ENCODE measurements around the gene TNFRSF18.

The TNFRSF18 gene

DNA sequence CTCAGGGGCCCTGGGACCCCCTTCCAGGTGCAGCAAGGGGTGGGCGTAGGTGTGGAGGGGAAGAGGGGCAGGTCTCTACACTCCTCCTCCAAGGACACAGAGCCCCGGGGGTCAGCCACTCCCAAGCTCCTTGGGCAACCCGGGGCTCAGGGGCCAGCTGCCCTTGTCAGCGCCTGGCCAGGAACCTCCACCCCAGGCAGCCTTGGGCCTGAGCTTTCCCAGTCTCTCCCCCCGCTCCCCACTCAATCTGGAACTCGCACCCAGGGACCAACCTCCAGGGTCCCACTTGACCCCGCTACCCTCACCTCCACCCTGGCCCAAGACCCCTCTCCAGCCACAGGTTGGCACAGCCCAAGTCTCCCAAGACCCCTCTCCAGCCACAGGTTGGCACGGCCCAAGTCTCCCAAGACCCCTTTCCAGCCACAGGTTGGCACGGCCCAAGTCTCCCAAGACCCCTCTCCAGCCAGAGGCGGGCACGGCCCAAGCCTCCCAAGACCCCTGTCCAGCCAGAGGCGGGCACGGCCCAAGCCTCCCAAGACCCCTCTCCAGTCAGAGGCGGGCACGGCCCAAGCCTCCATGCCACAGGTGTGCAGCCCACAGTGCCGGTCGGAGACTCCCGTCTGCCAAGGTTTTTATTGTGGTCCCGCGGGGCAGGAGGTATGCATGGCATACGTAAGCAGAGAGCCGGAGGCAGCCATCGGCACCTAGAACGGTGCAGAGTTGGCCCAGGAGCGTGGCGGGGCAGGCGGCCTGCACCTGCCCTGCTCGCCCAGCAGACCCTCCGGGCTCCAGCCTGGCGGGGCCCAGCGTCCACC, 4.5 kb upstream of the TNFRSF18 start:
- DNase-seq, result no peak

DNA sequence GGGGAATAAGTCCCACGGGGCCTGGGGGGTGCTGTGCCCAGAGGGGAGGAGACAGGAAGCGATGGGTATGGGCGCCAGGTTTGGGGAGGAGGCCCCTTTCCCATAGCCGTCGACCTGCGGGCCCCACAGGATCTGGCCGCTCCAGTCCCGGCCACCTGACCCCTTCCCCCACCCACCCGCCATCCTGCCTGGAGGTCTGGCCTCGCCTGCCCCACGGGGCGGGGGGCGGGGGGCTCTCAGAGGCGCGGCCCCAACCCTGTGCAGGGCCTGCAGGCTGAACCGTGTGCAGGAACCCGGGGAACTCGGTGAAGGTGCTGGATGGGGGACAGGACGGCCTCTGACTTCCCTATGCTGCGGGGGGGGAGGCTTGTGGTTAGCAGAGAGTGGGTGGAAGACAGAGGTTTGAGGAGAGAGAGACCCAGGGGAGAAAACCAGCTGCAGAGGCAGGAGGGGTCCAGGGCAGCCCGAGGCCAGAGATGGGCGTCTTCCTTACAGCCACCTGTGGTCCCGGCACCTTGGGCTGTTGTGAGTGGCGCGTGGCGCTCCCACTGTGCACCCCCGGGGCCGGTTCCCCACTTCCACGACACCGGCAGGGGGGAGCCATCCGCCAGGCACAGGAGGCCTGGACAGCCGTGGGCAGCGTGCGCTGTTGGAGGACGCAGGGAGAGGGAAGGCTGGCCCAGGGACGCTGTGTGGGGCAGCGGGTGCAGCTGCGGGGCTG, 2.5 kb upstream of the TNFRSF18 start:
- DNase-seq, result no peak

DNA sequence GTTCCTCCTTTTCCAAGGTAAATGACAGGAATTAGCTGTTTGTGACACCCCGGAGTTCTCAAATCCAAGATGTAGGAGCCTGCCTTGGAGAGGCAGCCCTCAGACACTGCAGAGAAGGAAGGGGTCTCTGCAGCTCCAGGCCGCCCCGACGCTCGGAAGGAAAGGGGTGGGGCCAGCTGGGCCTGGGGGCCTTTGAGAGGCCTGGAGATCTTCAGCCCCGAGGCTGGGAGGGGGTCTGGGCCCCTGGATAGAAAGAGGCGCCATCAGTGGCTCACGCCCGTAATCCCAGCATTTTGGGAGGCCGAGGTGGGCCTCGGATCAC, 1.1 kb upstream of the TNFRSF18 start:
- DNase-seq, result no peak

DNA sequence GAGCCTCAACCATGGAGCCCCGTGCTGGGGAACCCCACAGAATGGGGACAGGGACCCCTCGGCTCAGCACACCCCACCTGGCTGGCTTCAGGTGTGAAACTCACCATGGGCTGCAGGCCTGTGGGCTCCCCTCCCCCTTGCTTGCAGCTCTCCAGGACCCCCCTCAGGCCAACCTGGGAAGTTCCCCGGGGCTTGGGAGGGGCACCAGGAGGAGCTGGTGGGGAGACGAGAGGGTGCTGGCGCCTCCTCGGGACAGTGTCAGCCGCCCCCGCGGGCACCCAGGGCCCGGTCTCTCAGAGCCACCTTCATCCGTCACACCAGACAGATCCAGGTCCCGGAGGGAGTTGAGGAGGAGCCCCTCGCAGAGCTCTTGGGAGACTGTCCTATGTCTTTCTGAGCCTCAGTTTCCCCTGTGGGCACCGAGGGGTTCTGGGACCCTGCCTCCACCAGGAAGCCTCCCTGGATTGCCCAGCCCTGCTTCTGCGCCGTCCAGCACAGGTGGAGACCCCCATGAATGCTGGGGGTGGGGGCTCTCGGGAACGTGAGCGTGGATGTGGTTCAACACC, 657 bp upstream of the TNFRSF18 start:
- no peak for DNase-seq

DNA sequence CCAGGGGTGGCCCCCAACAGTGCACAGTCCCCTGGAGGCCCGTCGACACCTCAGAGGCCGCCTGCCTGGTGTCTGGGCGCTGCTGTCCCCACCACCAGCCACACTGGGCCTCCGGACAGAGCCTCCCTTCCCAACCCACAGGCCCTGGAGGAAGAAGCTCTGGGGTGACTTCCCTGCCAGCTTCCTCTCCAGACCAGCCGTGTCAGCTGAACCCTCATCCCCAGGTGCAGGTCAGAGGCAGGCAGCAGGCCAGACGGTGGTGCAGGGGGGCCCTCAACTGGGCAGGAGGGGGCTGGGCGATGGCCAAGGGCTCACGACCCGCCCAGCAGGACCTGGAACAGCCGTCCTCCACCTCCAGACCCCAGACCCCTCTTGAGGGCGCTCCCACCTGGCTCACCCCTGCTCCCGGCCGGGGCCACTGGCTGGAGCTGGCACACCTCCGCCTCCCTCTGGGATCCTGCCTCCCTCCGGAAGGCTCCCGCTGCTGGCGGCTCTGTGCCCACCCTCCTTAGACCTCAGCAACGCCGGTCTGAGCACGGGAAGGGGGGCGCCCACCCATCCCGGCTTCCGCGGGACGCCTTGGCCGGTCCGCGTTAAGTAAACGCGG, 520 bp downstream of the TNFRSF18 start:
- DNase-seq, result no peak

DNA sequence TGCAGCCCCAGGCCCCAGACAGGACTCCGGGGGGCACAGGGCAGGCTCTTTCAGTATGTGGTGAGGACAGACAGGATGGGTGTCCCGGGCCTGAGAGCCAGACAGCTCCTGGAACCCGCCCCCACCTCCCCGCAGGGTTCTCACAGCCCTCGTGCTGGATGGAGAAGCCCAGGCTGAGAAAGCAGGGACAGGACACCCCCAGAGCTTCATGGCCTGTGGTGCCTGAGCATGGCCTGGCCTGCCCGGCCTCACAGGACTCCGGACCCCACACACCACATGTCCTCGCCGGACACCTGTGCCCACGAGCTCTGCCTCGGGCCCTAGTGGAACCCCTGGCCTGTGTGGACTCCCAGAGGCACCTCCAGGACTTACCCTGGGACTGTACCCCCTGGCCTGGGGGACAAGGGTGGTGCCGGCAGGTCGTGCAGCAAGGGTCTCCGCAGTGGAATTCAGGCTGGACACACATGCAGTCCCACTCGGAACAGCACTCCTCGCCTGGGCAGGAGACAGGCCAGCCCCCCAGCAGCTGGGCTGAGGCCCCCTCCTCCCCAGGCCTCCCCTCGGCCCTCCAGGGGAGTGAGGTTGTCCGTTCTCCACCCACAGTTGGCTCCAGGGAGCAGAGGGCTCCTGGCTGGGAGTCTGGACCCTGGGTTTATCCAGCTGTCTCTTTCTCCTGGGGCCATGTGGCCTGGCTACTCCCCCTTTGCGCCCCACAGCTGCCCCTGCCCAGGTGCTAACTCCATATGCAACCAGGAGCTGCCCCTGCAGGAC, 1.2 kb downstream of the TNFRSF18 start:
- no peak for DNase-seq

DNA sequence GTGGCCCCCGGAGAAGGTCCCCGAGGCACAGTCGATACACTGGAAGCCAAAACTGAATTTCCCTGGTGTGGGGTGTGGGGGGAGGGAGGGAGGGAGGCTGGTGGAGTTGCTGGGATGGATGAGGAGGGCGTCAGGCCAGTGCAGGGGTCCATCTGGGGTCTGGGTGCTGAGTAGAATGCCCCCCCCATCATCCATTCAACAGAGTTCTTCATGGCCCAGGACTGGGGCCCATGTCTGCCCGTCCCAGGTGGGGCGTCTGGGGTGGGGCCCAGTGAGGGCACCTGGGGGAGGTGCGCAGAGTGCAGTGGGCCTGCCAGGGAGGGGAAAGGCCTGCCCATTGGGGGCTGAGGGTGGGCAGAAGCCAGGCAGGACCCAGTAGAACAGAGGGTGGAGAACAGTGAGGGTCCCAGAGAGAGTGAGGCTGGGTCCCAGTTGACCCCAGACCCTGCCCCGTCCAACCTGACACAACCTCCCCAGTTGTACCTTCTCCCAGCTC, 1.9 kb downstream of the TNFRSF18 start:
- no peak for DNase-seq

DNA sequence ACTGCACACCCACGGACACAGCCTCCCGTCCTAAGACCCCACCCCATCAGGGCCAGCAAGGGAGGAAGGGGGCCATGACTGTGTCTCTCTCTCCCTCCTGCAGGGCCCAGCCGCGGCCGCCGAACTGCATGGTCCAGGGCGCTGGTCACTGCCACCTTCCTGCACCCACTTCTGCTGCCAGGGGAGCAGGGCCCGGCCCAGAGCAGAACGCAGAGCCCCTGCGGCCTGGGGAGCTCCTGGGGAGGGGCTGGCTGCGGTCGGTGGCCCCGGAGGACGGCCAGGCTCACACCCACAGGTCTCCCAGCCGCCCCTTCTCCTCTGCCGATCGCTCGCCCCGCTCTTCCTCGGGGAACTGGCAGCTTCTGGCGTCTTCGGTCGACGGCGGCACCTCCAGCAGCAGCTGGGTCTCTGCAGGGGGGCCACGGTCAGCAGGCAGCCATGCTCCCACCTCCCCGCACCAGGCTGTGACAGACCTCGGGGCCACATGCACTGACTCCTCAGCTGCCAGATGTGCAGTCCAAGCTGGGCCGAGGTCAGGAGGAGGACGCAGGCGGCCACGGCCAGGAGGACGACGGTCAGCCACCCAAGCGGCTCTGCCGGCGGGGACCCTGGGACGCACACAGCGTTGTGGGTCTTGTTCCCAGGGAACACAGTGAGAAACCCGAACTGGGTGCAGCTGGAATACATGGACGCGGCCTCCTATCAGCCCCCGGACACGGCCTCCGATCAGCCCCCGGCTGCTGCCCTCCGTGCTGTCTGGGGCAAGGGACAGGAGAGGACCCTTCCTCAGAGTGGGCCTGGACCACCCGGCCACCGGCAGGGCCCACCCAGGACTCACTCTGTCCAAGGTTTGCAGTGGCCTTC, 2.6 kb downstream of the TNFRSF18 start:
- DNase-seq, result no peak

DNA sequence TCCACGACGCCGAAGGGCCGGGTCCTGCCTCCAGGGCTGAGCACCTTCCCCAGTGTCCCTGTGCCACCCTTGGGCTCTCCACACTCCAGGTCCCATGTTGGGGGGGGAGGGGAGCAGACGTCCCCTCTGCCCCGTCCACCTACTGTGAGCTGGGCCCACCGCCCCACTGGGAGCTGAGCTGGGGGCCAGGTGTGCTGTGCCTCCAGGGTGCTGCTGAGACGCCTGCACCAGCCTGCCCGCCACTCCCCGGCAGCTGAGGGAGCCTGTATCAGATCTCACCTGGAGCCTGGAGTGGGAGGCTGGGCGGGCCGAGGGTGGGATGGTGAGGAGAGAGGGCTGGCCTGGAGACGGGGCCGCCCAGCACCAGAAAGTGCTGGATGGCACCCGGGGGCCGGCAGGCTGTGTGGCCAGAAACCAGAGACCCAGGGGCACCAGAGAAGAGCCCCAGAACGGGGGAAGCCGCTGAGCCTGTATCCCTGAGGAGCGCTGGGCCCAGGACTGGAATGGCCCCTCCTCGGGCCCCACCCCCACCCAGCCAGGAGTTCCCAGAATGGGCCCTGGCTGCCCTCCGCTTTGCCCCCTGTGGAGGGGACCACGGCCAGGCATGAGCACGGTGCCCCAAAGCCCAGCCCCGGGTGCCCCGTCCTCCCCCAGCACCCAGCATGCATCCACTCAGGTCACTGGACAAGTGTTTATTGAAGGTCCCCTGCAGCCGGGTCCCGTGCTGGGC, 3.4 kb downstream of the TNFRSF18 start:
- DNase-seq, result no peak

DNA sequence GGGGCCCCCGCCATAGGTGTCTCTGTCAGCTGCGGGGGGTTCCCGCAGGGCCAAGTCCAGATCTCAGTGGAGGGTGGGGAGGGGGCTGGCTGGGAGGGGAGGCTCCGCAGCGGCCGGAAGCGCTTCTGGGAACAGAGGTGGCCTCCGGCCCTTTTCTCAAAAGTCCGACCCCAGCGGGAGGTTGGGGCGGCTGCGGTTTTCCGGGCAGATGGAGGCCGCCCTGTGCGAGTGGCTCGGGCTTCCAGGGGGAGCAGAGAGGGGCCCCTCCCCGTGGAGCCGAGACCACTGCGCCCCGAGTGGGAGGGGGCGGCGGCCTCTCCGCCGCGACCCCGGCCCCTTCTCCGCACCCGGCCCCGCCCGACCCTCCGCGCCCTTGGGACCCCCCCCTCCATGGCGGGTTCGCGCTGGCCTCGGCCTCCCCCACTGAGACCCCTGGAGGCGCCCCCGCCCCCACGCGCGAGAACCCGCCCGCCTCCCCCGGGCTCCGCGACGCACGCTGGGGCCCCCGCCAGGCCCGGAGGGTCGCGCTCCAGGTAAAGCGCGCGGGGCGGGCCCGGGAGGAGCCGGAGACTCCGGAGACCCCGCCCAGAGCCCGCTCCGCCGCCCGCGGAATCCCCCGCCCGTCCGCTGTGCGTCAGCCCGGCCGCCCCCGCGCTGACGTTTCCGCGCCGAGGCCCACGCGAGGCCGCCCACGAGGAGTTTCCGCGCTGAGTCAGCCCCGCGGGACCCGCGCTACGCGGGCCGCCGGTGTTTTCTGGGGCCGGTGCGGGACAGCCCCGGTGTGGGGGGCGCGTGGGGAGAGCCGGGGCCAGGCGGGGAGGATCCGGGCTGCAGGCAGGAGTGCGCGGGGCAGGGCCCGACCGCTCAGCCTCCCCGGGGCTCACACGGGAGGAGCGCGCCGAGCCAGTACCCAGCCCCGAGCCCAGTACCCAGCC, 5.2 kb downstream of the TNFRSF18 start:
- DNase-seq, result peak; percentile 88

DNA sequence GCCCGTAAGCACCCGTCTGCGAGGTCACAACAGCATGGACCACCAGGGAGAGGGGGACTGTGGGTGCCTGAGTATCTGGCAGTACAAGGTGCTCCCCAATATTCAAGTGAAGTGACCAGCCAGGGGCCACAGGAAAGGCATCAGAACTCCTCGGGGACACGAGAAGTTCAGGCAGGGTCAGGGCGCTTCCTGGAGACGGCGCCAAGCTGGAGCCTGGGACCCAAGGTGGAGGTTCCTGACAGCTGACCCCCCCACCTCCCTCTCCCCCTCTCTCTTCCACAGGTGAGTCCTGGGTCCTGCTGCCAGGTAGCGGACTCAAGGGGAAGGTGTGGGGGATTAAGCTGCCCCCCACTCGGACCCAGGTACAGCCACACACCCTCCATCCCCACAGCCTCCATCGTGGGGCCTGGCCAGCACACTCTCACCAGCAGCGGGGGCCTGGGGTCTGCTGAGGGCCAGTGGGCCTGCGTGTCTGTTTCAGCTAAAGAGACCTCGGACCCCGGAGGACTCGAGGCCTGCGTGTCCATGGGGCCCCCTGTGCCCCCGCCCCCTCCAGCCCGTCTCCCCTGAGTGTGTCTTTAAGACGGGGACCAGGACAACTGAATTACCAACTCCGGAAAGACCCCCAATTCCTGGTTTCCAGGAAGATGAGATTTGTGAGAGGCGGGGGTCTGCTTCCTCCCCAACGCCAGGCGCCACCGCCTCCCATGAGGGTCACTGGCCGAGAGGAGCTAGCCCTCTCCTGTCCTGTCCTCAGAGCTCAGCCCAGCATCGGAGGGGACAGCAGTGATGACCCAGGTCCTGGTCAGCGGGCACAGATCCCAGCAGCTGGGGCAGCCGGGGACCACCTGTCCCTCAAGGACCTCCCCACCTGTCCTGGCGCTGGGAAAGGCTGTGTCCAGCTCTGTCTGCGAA, 6.2 kb downstream of the TNFRSF18 start:
- DNase-seq, result no peak

DNA sequence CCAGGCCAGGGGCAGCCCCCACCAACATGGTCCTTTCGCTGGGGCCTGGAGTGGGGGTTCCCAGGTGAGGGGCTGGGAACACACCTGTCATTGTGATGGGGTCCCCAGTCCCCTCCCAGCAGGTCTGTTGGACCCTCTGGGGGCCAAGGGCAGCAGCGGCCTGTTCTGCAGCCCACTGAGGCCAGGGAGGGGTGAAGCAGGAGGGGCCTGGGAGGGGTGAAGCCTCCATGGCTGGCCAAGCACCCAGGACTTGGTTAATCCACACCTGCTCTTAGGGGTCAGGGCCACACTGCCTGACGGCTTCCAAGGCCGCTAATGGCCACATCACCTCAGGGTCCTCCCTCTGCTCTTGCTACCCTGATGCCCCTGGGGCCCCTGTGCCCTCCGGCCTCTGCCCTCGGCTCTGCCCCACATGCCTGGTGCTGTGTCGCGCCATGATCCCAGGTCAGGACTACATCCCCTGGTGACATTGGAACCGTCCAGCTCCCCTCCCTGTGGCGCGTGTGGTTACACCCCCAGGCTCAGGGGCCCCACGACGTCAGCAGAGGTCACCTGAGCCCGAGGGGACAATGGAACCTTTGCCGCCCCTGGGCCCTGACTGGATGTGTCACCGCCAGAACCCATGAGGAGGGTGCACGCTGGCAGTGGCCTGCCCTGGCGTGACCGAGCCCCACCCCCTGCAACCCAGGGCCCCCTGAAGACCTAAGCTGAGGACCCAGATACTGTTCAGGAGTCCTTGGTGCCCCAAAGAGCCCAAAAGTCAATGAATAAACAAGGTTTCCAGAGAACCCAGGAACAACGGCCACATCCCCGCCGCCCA, 7.0 kb downstream of the TNFRSF18 start:
- DNase-seq, result no peak

DNA sequence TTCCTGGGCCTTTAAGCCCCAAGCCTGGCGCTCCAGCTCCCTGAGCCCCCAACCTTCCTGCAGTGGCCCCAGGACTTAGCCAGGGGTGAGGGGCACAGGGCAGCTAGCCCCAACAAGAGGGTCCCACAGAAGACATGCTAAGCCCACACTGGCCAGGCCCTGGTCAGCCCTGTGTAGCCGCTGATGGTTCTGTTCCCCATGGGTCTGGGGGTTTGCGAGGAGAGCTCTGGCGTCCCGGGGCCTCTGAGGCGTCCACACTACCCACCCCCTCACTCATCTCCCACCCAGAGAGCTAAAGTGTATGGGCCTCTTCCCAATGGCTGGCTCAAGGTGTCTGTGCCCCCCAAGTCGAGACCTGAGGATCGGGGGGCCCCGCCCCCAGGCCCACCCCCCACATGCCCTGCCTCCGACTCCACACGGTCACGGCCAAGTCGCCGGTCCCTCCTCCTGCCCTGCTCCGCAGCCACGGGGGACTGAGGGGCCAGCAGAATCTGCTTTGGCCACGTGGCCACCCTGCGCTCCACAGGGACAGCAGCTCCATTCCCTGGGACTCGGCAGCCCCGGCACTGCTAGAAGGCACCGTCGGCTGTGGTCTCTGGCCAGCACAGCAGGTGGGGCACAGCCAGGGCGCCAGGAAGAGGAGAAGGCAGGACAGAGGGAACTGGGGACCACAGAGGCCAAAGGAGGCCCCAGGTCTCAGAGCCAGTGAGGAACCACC, 7.8 kb downstream of the TNFRSF18 start:
- no peak for DNase-seq

DNA sequence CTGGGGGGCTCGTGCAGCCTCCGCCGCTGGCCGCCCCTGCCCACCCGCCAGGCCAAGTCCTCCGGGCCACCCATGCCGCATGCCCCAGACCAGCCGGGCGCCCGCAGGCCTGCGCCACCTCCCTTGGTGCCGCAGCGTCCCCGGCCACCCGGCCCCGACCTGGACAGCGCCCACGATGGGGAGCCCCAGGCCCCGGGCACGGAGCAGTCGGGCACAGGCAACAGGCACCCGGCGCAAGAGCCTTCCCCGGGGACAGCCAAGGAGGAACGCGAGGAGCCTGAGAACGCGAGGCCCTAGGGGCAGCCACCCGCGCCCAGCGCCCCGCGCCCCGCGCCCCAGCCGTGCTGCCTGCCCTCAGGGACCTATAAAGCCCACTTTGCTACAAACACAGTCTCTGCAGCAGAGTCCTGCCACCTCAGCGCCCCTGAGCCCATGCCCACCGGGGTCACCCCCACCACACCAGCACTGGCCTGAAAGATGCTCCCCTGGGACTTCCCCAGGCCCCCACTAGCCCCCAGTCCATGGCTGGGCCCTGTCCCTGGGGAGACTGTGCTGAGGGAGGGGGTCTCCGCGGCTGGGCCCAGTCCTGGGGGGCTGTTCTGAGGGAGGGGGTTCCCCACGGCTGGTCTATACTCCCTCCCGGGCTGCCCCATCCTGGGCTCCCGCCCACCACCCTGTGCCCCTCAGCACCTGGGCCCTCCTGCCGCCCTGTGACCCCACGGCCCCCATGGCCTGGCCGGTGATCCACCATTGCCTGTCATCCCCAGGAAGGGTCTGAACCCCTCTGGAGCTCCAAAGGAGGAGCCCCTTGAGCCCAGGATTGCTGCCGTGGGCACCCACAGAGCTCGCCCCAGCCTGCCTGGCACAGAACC, 8.6 kb downstream of the TNFRSF18 start:
- no peak for DNase-seq

DNA sequence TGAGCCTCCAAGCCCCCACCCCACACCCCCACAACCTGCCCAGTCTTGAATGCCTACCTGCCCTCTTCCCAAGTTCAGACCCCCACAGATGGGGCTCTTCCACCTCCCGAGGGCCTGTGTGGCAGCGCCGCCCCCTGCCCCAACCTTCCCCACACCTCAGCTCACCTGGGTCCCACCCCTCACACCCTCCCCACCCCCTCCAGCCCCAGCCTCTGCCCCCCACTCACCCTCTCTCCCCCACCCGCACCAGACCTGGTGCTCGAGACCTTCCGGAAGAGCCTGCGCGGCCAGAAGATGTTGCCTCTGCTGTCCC, 9.2 kb downstream of the TNFRSF18 start:
- no peak for DNase-seq
